CD4-positive, alpha-beta T cell (primary cell): Measurements from ENCODE around the gene ZFX. TPM values are rescaled to one million over a fixed set of nuclear protein-coding genes. Genes with fewer than 3 reads are reported as not detected.
"Not testable (repeated sequence)": the region's sequence is repeated elsewhere in the genome, so short reads cannot be mapped to it uniquely, and the experiment has no call there.

Experiments used
- ATAC-seq: fragments of 200-7000 bp; cut with Tn5 transposase; one replicate; pipeline ENCODE4 v1.10.0; 2022; ENCODE audit warnings: mild to moderate bottlenecking; ENCODE audit not compliant: poor library complexity
- CTCF ChIA-PET: fragments of 350-600 bp; sonication (Branson Sonifier 250); formaldehyde crosslinking; loops from one replicate; lab custom pipeline; 2021; ENCODE audit warnings: antibody characterized with exemption, inconsistent platforms; lab: Charles Lee
- POLR2A ChIA-PET: fragments of 350-600 bp; sonication (Branson Sonifier 250); formaldehyde crosslinking; loops from one replicate; lab custom pipeline; 2021; ENCODE audit warnings: antibody characterized with exemption, inconsistent platforms; lab: Charles Lee
- DNase-seq, 14 experiments: peaks; one replicate each; pipeline ENCODE4 v3.0.0-alpha.2; 2013 to 2020; ENCODE audit warnings: mixed read lengths in 2 of 14
- H3K27ac ChIP-seq, 2 donors: one replicate each; pipeline versions ENCODE4 v1.5.1 to v1.7.0; 2013; ENCODE audit warnings: low read length in 2 of 2, low read depth in 1 of 2, mild to moderate bottlenecking in 1 of 2
- H3K27me3 ChIP-seq, 2 experiments: 1 replicate in 1 of 2; 2 replicates in 1 of 2; pipeline versions ENCODE4 v1.6.1 to v1.7.0; 2013; ENCODE audit warnings: low read length in 2 of 2, control low read depth in 1 of 2, mild to moderate bottlenecking in 1 of 2, moderate library complexity in 1 of 2; ENCODE audit not compliant: insufficient read depth in 2 of 2, control insufficient read depth in 1 of 2
- H3K36me3 ChIP-seq: one replicate; pipeline ENCODE4 v1.6.1; 2013; ENCODE audit warnings: low read length, control low read depth; ENCODE audit not compliant: insufficient read depth
- H3K4me1 ChIP-seq: one replicate; pipeline ENCODE4 v1.6.1; 2013; ENCODE audit warnings: low read length, control low read depth; ENCODE audit not compliant: insufficient read depth
- H3K4me3 ChIP-seq: one replicate; pipeline ENCODE4 v1.5.1; 2013; ENCODE audit warnings: mild to moderate bottlenecking, low read length, moderate library complexity
- H3K9me3 ChIP-seq, 2 experiments: 1 replicate in 1 of 2; 2 replicates in 1 of 2; pipeline versions ENCODE4 v1.6.1 to v1.7.0; 2013; ENCODE audit warnings: low read length in 2 of 2, mild to moderate bottlenecking in 2 of 2, control low read depth in 1 of 2, moderate library complexity in 1 of 2; ENCODE audit not compliant: control insufficient read depth in 1 of 2, insufficient read depth in 1 of 2
- H3K27ac Mint-ChIP-seq: one replicate; pipeline ENCODE4 v1.8.0; 2020; ENCODE audit warnings: mixed read lengths
- H3K27me3 Mint-ChIP-seq: one replicate; pipeline ENCODE4 v1.8.0; 2021; ENCODE audit warnings: mixed read lengths
- H3K36me3 Mint-ChIP-seq: one replicate; pipeline ENCODE4 v1.8.0; 2021; ENCODE audit warnings: low read depth, mixed read lengths
- H3K4me1 Mint-ChIP-seq: one replicate; pipeline ENCODE4 v1.8.0; 2021; ENCODE audit warnings: low read depth, mixed read lengths
- H3K4me3 Mint-ChIP-seq: one replicate; pipeline ENCODE4 v1.8.0; 2020; ENCODE audit warnings: mild to moderate bottlenecking, mixed read lengths
- H3K9me3 Mint-ChIP-seq: one replicate; pipeline ENCODE4 v1.8.0; 2020; ENCODE audit warnings: mixed read lengths
- CTCF ChIP-seq: fragments of 200-600 bp; IDR thresholded peaks from one replicate; pipeline ENCODE4 v1.8.0; 2022; ENCODE audit warnings: antibody characterized with exemption, mild to moderate bottlenecking
- intact Hi-C, 2 experiments: fragments of 100-400 bp; cut with DNase I in 1 of 2; cut with micrococcal nuclease in 1 of 2; formaldehyde crosslinking; loops; one replicate each; pipeline versions ENCODE4 v1.15.1 to v1.9.0; 2023 to 2025; cut with DNase I, micrococcal nuclease
- total RNA-seq, 174 experiments: library from RNA in 2 of 174; stranded (reverse) in 2 of 174; gene quantifications; one replicate each; pipeline ENCODE4 v1.2.3 and lab custom pipeline; 2021 to 2026

Gene ZFX
- total RNA-seq, 2 experiments from 2014 or later = 44.2 to 50.1 TPM

GRCh38 chrX:24153796-24154189 lies 4.3 kb downstream of the ZFX start:
- Histone ChIP-seq H3K36me3 (peaks cover 4% of the 10 kb centered on the region), H3K27me3 (no peaks in the 10 kb centered on the region), H3K27ac (no peak overlapping the region), H3K4me3 (no peak overlapping the region), H3K4me1 (peaks cover 29% of the 10 kb centered on the region), H3K9me3 (no peaks in the 10 kb centered on the region)
- H3K4me3 Mint-ChIP-seq = peak overlapping the region; percentile 85
- peak overlapping the region; percentile 90 for H3K27ac Mint-ChIP-seq
- ATAC-seq (no peak), DNase-seq (no peak)
- no peaks in the 10 kb centered on the region for H3K9me3 Mint-ChIP-seq
- no peaks in the 10 kb centered on the region for H3K27me3 Mint-ChIP-seq
- peaks cover 53% of the 10 kb centered on the region for H3K36me3 Mint-ChIP-seq
- no peak for TF ChIP-seq CTCF
- intact Hi-C loops = loop anchor here (2.0 to 10.0 kb wide), 7 partner anchors 15 to 489 kb away; partner anchors contain the start of genes APOO (in 1 of the 2), CXorf58 (in 1 of the 2), EIF2S3 (in 1 of the 2) and PDK3 (in 1 of the 2)
- ChIA-PET POLR2A (no interaction called here), CTCF (no interaction called here)
- peaks cover 70% of the 10 kb centered on the region for H3K4me1 Mint-ChIP-seq

GRCh38 chrX:24154490-24155034 lies 5.0 kb downstream of the ZFX start:
- ATAC-seq (no peak), DNase-seq (no peak)
- no peak overlapping the region for H3K27ac ChIP-seq
- H3K4me1 Mint-ChIP-seq = peaks cover 78% of the 10 kb centered on the region
- no peaks in the 10 kb centered on the region for H3K9me3 Mint-ChIP-seq
- no peaks in the 10 kb centered on the region for H3K27me3 Mint-ChIP-seq
- TF ChIP-seq CTCF = no peak
- H3K36me3 Mint-ChIP-seq = peaks cover 59% of the 10 kb centered on the region
- peaks cover 4% of the 10 kb centered on the region for H3K36me3 ChIP-seq
- peak overlapping the region; percentile 90 for H3K27ac Mint-ChIP-seq
- no peak overlapping the region for H3K4me3 ChIP-seq
- peak overlapping the region; percentile 20 for H3K4me3 Mint-ChIP-seq
- H3K27me3 ChIP-seq = no peaks in the 10 kb centered on the region
- intact Hi-C loops = loop anchor here (5.0 to 10.0 kb wide), 6 partner anchors 50 to 490 kb away; partner anchors contain the start of genes APOO (in 1 of the 2), CXorf58 (in 1 of the 2), EIF2S3 (in 1 of the 2) and PDK3 (in 1 of the 2)
- ChIA-PET CTCF (interaction anchor here (0.9 kb wide), 1 partner anchor 100 kb away, joined by 3 read pairs; no protein-coding TSS in a partner anchor), POLR2A (no interaction called here)
- H3K4me1 ChIP-seq = peaks cover 35% of the 10 kb centered on the region
- H3K9me3 ChIP-seq = no peaks in the 10 kb centered on the region

- ATAC-seq, H3K27ac ChIP-seq, H3K36me3 ChIP-seq, DNase-seq, H3K4me3 ChIP-seq, H3K9me3 Mint-ChIP-seq, H3K9me3 ChIP-seq, H3K27me3 ChIP-seq, CTCF ChIA-PET, H3K27me3 Mint-ChIP-seq: not testable (repeated sequence)
- Mint-ChIP-seq H3K4me1 (peaks cover 79% of the 10 kb centered on the region), H3K27ac (peak overlapping the region; percentile 57), H3K36me3 (peaks cover 60% of the 10 kb centered on the region), H3K4me3 (peak overlapping the region; percentile 76)
- POLR2A ChIA-PET = interaction anchor here (0.6 kb wide), 1 partner anchor 9 kb away, joined by 3 read pairs; no protein-coding TSS in a partner anchor
- peaks cover 36% of the 10 kb centered on the region for H3K4me1 ChIP-seq
- intact Hi-C loops = loop anchor here (10.0 kb wide), 5 partner anchors 49 to 491 kb away; partner anchors contain the start of genes APOO (in 1 of the 2), CXorf58 (in 1 of the 2), EIF2S3 (in 1 of the 2) and PDK3 (in 1 of the 2)
Observed at GRCh38 chrX:24155747-24156146, 6.2 kb downstream of the ZFX start.
